H9 (cell line): ENCODE data around the gene FANCL. TPM values are rescaled to one million over a fixed set of nuclear protein-coding genes. Genes with fewer than 3 reads are reported as not detected.

ENCODE experiments used
- DNase-seq: peaks from one replicate; pipeline ENCODE4 v3.0.0-alpha.2; 2017
- H2AFZ ChIP-seq: one replicate; pipeline ENCODE4 v1.6.1; 2013; ENCODE audit warnings: mild to moderate bottlenecking, low read length, control low read depth, moderate library complexity
- H2AK5ac ChIP-seq: 2 replicates; pipeline ENCODE4 v1.6.1; 2013; ENCODE audit warnings: low read length, control low read depth, mixed read lengths; ENCODE audit not compliant: insufficient read length
- H2BK120ac ChIP-seq: one replicate; pipeline ENCODE4 v1.6.1; 2013; ENCODE audit warnings: low read depth, mild to moderate bottlenecking, low read length, control low read depth, inconsistent platforms; ENCODE audit not compliant: poor library complexity, severe bottlenecking
- H2BK12ac ChIP-seq: 2 replicates; pipeline ENCODE4 v1.6.1; 2013; ENCODE audit warnings: low read length, control low read depth, mixed read lengths, low read depth; ENCODE audit not compliant: insufficient read length
- H2BK15ac ChIP-seq: 2 replicates; pipeline ENCODE4 v1.6.1; 2013; ENCODE audit warnings: low read depth, low read length, control low read depth
- H2BK20ac ChIP-seq: one replicate; pipeline ENCODE4 v1.6.1; 2013; ENCODE audit warnings: low read depth, mild to moderate bottlenecking, low read length, control low read depth, inconsistent platforms; ENCODE audit not compliant: poor library complexity, severe bottlenecking
- H2BK5ac ChIP-seq: 2 replicates; pipeline ENCODE4 v1.6.1; 2013; ENCODE audit warnings: low read length, control low read depth, mixed read lengths; ENCODE audit not compliant: insufficient read length
- H3K14ac ChIP-seq: 2 replicates; pipeline ENCODE4 v1.6.1; 2013; ENCODE audit warnings: low read length, control low read depth; ENCODE audit not compliant: insufficient read depth
- H3K18ac ChIP-seq: 2 replicates; pipeline ENCODE4 v1.6.1; 2013; ENCODE audit warnings: low read depth, mild to moderate bottlenecking, mixed read lengths, low read length, control low read depth; ENCODE audit not compliant: insufficient read length
- H3K23ac ChIP-seq: 2 replicates; pipeline ENCODE4 v1.6.1; 2013; ENCODE audit warnings: low read length, control low read depth, mixed read lengths, low read depth; ENCODE audit not compliant: insufficient read length
- H3K23me2 ChIP-seq: 2 replicates; pipeline ENCODE4 v1.6.1; 2013; ENCODE audit warnings: low read depth, mild to moderate bottlenecking, mixed read lengths, low read length, control low read depth; ENCODE audit not compliant: insufficient read length, poor library complexity, severe bottlenecking
- H3K27ac ChIP-seq: 2 replicates; pipeline ENCODE4 v1.5.1; 2013; ENCODE audit warnings: low read length, control low read depth, mixed read lengths, low read depth; ENCODE audit not compliant: insufficient read length
- H3K27me3 ChIP-seq: 2 replicates; pipeline ENCODE4 v1.6.1; 2013; ENCODE audit warnings: low read length, control low read depth, inconsistent platforms; ENCODE audit not compliant: insufficient read depth
- H3K4ac ChIP-seq: 2 replicates; pipeline ENCODE4 v1.6.1; 2013; ENCODE audit warnings: low read depth, mild to moderate bottlenecking, control low read depth, inconsistent platforms, low read length, moderate library complexity
- H3K4me1 ChIP-seq: 2 replicates; pipeline ENCODE4 v1.6.1; 2013; ENCODE audit warnings: low read length, control low read depth, inconsistent platforms; ENCODE audit not compliant: insufficient read depth
- H3K4me2 ChIP-seq: 2 replicates; pipeline ENCODE4 v1.6.1; 2013; ENCODE audit warnings: low read length, control low read depth, mixed read lengths; ENCODE audit not compliant: insufficient read length, insufficient read depth
- H3K56ac ChIP-seq: 2 replicates; pipeline ENCODE4 v1.6.1; 2013; ENCODE audit warnings: low read depth, mild to moderate bottlenecking, mixed read lengths, low read length, control low read depth; ENCODE audit not compliant: insufficient read length
- H3K79me1 ChIP-seq: 2 replicates; pipeline ENCODE4 v1.6.1; 2013; ENCODE audit warnings: low read depth, mild to moderate bottlenecking, moderate library complexity, low read length, control low read depth, inconsistent platforms; ENCODE audit not compliant: insufficient read depth, poor library complexity, severe bottlenecking
- H3K79me2 ChIP-seq: 2 replicates; pipeline ENCODE4 v1.6.1; 2013; ENCODE audit warnings: low read length, control low read depth, inconsistent platforms; ENCODE audit not compliant: insufficient read depth
- H3K9ac ChIP-seq: 2 replicates; pipeline ENCODE4 v1.6.1; 2013; ENCODE audit warnings: low read length, control low read depth, mixed read lengths; ENCODE audit not compliant: insufficient read length; ENCODE audit errors: extremely low read depth
- H3K9me3 ChIP-seq: one replicate; pipeline ENCODE4 v1.6.1; 2013; ENCODE audit warnings: low read depth, low read length, inconsistent platforms; ENCODE audit not compliant: control insufficient read depth
- H3T11ph ChIP-seq: one replicate; pipeline ENCODE4 v1.6.1; 2013; ENCODE audit warnings: mild to moderate bottlenecking, low read length, control low read depth, inconsistent platforms
- H4K20me1 ChIP-seq: one replicate; pipeline ENCODE4 v1.6.1; 2013; ENCODE audit not compliant: control insufficient read depth, insufficient read length, insufficient read depth
- H4K5ac ChIP-seq: 2 replicates; pipeline ENCODE4 v1.6.1; 2013; ENCODE audit warnings: low read depth, mild to moderate bottlenecking, mixed read lengths, low read length, control low read depth; ENCODE audit not compliant: insufficient read length
- H4K8ac ChIP-seq: replicated peaks from 2 replicates; pipeline ENCODE4 v1.6.1; 2013; ENCODE audit warnings: low read length, control low read depth, mixed read lengths, low read depth; ENCODE audit not compliant: insufficient read length
- H4K91ac ChIP-seq: 2 replicates; pipeline ENCODE4 v1.6.1; 2013; ENCODE audit warnings: low read depth, mild to moderate bottlenecking, moderate library complexity, mixed read lengths, low read length, control low read depth; ENCODE audit not compliant: insufficient read length
- H3K27ac Mint-ChIP-seq, 3 experiments: 2 replicates in 2 of 3; 3 replicates in 1 of 3; pipeline ENCODE4 v1.8.0; 2020 to 2021; ENCODE audit warnings: mixed read lengths in 3 of 3, mild to moderate bottlenecking in 1 of 3, moderate library complexity in 1 of 3
- H3K27me3 Mint-ChIP-seq: 2 replicates; pipeline ENCODE4 v1.8.0; 2021; ENCODE audit warnings: low read depth, mild to moderate bottlenecking, moderate library complexity, mixed read lengths
- H3K36me3 Mint-ChIP-seq, 3 experiments: 2 replicates in 2 of 3; 3 replicates in 1 of 3; pipeline ENCODE4 v1.8.0; 2020 to 2021; ENCODE audit warnings: low read depth in 3 of 3, mixed read lengths in 3 of 3; ENCODE audit not compliant: insufficient read depth in 1 of 3
- H3K4me1 Mint-ChIP-seq, 2 experiments: 2 replicates each; pipeline ENCODE4 v1.8.0; 2020; ENCODE audit warnings: mixed read lengths in 2 of 2
- H3K4me3 Mint-ChIP-seq, 2 experiments: 2 replicates in 1 of 2; 3 replicates in 1 of 2; pipeline ENCODE4 v1.8.0; 2020 to 2021; ENCODE audit warnings: mild to moderate bottlenecking in 2 of 2, mixed read lengths in 2 of 2, moderate library complexity in 1 of 2
- H3K9me3 Mint-ChIP-seq, 2 experiments: 2 replicates in 1 of 2; 3 replicates in 1 of 2; pipeline ENCODE4 v1.8.0; 2020; ENCODE audit warnings: mild to moderate bottlenecking in 2 of 2, mixed read lengths in 2 of 2, moderate library complexity in 1 of 2
- CTCF ChIP-seq: fragments of 200-600 bp; sonication (generic); conservative IDR thresholded peaks from 3 replicates; pipeline ENCODE4 v1.8.0; 2021; ENCODE audit warnings: antibody characterized with exemption, mild to moderate bottlenecking
- WGBS: extraction: QIAGEN DNeasy Blood & Tissue Kit; methylation state at CpG from one replicate; pipeline ENCODE4 v1.1.7; 2013; ENCODE audit warnings: missing lambda C conversion rate, low lambda C conversion rate, mixed read lengths; ENCODE audit not compliant: insufficient read length; ENCODE audit errors: extremely low coverage; 5-methylcytosine and 5-hydroxymethylcytosine counted together
- total RNA-seq: library from RNA; stranded (reverse); gene quantifications from 2 replicates; pipeline ENCODE4 v1.2.1, GENCODE V29; 2021

FANCL gene
- total RNA-seq, 1 experiment from 2014 or later = 41.5 TPM

GRCh38 chr2:58235170-58235569 is 6.0 kb downstream of the FANCL start:
- H3K56ac ChIP-seq = no peak overlapping the region
- H3K23me2 ChIP-seq = peaks cover under 1% of the 10 kb centered on the region
- H2BK15ac ChIP-seq = no peak overlapping the region
- H3K9ac ChIP-seq = no peak overlapping the region
- peak overlapping the region; percentile 3 for H3K4me2 ChIP-seq
- peaks cover 8% of the 10 kb centered on the region; the same call in 1 of the 2 replicates for H3K4me1 ChIP-seq
- no peak for TF ChIP-seq CTCF
- WGBS = no CpG with 5 or more reads among the region's 3 CpGs
- H3K27me3 ChIP-seq = no peaks in the 10 kb centered on the region
- H3K23ac ChIP-seq = no peak overlapping the region
- H2BK20ac ChIP-seq = no peak overlapping the region
- no peak overlapping the region for H2BK120ac ChIP-seq
- H2AK5ac ChIP-seq = no peak overlapping the region
- no peaks in the 10 kb centered on the region for H3K9me3 ChIP-seq
- H4K5ac ChIP-seq = no peak overlapping the region
- H4K8ac ChIP-seq = no peak overlapping the region
- Mint-ChIP-seq H3K4me1 (peaks cover 71 to 74% of the 10 kb centered on the region in 2 experiments), H3K36me3 (peaks cover 0 to 13% (median 9%) of the 10 kb centered on the region in 3 experiments; a peak in 5 of 7 replicates), H3K4me3 (no peak overlapping the region), H3K27me3 (no peaks in the 10 kb centered on the region), H3K9me3 (peaks cover 5 to 10% of the 10 kb centered on the region in 2 experiments), H3K27ac (peak overlapping the region; percentile 19 to 94 (median 45); a peak in 5 of 7 replicates)
- no peak overlapping the region for H4K91ac ChIP-seq
- H2BK12ac ChIP-seq = no peak overlapping the region
- H3K79me2 ChIP-seq = peaks cover 35% of the 10 kb centered on the region
- H2AFZ ChIP-seq = no peak overlapping the region
- no peak overlapping the region for H3K27ac ChIP-seq
- no peak overlapping the region for H3K18ac ChIP-seq
- no peak for DNase-seq
- no peak overlapping the region for H3T11ph ChIP-seq
- H3K14ac ChIP-seq = no peak overlapping the region
- H3K79me1 ChIP-seq = no peaks in the 10 kb centered on the region
- no peak overlapping the region for H3K4ac ChIP-seq
- H2BK5ac ChIP-seq = no peak overlapping the region
- no peaks in the 10 kb centered on the region for H4K20me1 ChIP-seq
